DMS 273 (cell line): ENCODE results near the gene GYS1.

Experiments used
- DNase-seq: peaks from one replicate; lab custom pipeline; 2025; ENCODE audit not compliant: unreplicated experiment; lab: John Stamatoyannopoulos, UW

Gene GYS1

GRCh38 chr19:49018388-49019241, 25.5 kb upstream of the GYS1 start:
- peak; percentile 56 for DNase-seq

- peak; percentile 92 for DNase-seq
Measured at GRCh38 chr19:49017666-49018351, 24.7 kb upstream of the GYS1 start.

- no peak for DNase-seq
Measured at GRCh38 chr19:49017041-49017665, 24.0 kb upstream of the GYS1 start, which contains the start of gene LHB. LHB (minus strand) TSS chr19:49017091; CDS start chr19:49017081, 10 bp downstream.

GRCh38 chr19:49016067-49016839, 23.1 kb upstream of the GYS1 start:
- DNase-seq, result no peak

- DNase-seq, result no peak
Measured at GRCh38 chr19:49014870-49015255, 21.8 kb upstream of the GYS1 start.

GRCh38 chr19:49014123-49014869, 21.2 kb upstream of the GYS1 start:
- no peak for DNase-seq

GRCh38 chr19:49011194-49011593, 18.1 kb upstream of the GYS1 start:
- no peak for DNase-seq

GRCh38 chr19:49010453-49010852, 17.3 kb upstream of the GYS1 start:
- no peak for DNase-seq

GRCh38 chr19:49009828-49010227, 16.7 kb upstream of the GYS1 start:
- no peak for DNase-seq

GRCh38 chr19:49006905-49007304, 13.8 kb upstream of the GYS1 start:
- DNase-seq, result no peak

GRCh38 chr19:49004964-49005614, 12.0 kb upstream of the GYS1 start:
- no peak for DNase-seq

- DNase-seq, result no peak
Measured at GRCh38 chr19:49004133-49004532, 11.0 kb upstream of the GYS1 start.

- peak; percentile 73 for DNase-seq
Measured at GRCh38 chr19:48999481-49000325, 6.6 kb upstream of the GYS1 start.

GRCh38 chr19:48997972-48998371, 4.9 kb upstream of the GYS1 start:
- DNase-seq, result peak; percentile 77

GRCh38 chr19:48994035-48994386, 902 bp upstream of the GYS1 start:
- peak; percentile 60 for DNase-seq

GRCh38 chr19:48992581-48993174, 431 bp downstream of the GYS1 start:
- DNase-seq, result peak; percentile 66

- DNase-seq, result peak; percentile 77
Measured at GRCh38 chr19:48991873-48992580, 1.1 kb downstream of the GYS1 start.

- DNase-seq, result no peak
Measured at GRCh38 chr19:48991011-48991609, 2.0 kb downstream of the GYS1 start.
